ENCODE measurements around the gene BEND3. TPM values are rescaled to one million over a fixed set of nuclear protein-coding genes. Genes with fewer than 3 reads are reported as not detected.
"Not testable (repeated sequence)": the region's sequence is repeated elsewhere in the genome, so short reads cannot be mapped to it uniquely, and the experiment has no call there.

The BEND3 gene
- total RNA-seq, 1 donor from 2014 or later = 4.5 TPM

DNA sequence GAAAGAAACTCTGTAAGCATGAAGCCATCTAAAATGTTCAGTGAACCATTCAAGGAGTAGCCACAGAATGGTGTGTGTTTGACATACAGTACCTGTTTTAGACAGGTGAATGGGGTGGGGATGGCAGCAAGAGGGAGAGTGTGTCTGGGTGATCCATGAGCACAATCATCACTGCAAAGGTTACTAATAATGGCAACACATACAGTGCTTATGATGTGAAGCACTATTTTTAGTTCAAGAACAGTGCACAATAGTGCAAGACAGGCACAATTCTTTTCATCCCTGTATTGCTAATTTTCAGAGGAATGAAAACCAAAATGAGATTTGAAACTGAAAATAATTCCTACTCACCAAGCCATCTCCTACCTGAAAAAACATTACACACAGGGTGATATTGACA, 14.1 kb downstream of the BEND3 start:
- TF ChIP-seq, protein P1, sequence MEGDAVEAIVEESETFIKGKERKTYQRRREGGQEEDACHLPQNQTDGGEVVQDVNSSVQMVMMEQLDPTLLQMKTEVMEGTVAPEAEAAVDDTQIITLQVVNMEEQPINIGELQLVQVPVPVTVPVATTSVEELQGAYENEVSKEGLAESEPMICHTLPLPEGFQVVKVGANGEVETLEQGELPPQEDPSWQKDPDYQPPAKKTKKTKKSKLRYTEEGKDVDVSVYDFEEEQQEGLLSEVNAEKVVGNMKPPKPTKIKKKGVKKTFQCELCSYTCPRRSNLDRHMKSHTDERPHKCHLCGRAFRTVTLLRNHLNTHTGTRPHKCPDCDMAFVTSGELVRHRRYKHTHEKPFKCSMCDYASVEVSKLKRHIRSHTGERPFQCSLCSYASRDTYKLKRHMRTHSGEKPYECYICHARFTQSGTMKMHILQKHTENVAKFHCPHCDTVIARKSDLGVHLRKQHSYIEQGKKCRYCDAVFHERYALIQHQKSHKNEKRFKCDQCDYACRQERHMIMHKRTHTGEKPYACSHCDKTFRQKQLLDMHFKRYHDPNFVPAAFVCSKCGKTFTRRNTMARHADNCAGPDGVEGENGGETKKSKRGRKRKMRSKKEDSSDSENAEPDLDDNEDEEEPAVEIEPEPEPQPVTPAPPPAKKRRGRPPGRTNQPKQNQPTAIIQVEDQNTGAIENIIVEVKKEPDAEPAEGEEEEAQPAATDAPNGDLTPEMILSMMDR (IDR thresholded peaks at IDR 0.05) = no peak
- no peak overlapping the region for H3K4me3 Mint-ChIP-seq (ENCODE audit: unreplicated experiment)
- no peaks in the 10 kb centered on the region for H3K36me3 Mint-ChIP-seq (ENCODE audit: unreplicated experiment)
- H3K4me1 Mint-ChIP-seq (ENCODE audit: unreplicated experiment) = peaks cover 3% of the 10 kb centered on the region
- H3K27ac Mint-ChIP-seq (ENCODE audit: unreplicated experiment) = no peak overlapping the region
- no peak for DNase-seq (ENCODE audit: extremely low spot score, unreplicated experiment)
- H3K9me3 Mint-ChIP-seq (ENCODE audit: unreplicated experiment) = no peaks in the 10 kb centered on the region
- no peaks in the 10 kb centered on the region for H3K27me3 Mint-ChIP-seq (ENCODE audit: unreplicated experiment)

DNA sequence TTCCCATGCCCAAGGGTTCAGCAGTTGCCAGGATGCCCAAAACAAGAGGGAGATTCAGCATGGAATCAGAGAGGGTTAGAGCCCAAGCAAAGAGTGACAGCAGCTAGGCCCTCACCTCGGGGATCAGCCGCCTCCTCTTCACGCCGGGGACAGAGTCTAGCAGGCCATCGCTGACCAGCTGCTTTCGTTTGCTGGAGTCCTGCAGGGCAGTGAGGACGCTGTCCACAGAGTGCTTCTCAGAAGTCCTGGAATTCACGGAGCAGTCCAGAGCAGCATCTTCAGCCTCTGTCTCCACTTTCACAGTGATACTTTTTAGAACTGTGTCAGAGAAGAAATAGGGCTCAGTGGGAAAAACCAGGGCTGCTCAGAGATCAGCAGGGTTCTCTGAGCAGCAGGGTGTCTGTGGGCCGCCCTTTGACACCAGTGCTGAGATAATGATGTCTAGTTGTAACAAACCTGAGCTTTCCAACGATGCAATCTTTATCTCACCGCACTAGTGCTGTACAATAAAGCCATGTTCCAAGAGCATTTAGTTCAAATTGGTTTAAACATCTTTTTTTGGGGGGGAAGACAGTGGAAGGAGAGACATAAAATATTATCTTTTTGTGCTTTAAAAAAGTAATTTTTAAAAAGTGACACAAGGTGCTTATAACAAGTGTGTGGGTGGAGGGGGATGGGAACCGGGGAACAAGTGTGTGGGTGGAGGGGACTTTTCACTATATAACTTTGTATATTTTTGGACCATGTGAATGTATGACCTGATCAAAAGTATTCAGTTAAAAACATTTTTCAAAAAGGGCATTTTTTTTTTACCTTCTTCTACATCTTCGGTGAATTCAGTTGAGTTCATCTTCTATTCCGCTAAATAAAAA, 16.6 kb downstream of the BEND3 start:
- no peak overlapping the region for H3K4me3 Mint-ChIP-seq (ENCODE audit: unreplicated experiment)
- no peaks in the 10 kb centered on the region for H3K9me3 Mint-ChIP-seq (ENCODE audit: unreplicated experiment)
- H3K27ac Mint-ChIP-seq (ENCODE audit: unreplicated experiment) = no peak overlapping the region
- TF ChIP-seq, protein P1 (IDR thresholded peaks at IDR 0.05) = no peak
- DNase-seq (ENCODE audit: extremely low spot score, unreplicated experiment) = no peak
- peaks cover 3% of the 10 kb centered on the region for H3K4me1 Mint-ChIP-seq (ENCODE audit: unreplicated experiment)
- H3K36me3 Mint-ChIP-seq (ENCODE audit: unreplicated experiment) = peaks cover 3% of the 10 kb centered on the region
- no peaks in the 10 kb centered on the region for H3K27me3 Mint-ChIP-seq (ENCODE audit: unreplicated experiment)

DNA sequence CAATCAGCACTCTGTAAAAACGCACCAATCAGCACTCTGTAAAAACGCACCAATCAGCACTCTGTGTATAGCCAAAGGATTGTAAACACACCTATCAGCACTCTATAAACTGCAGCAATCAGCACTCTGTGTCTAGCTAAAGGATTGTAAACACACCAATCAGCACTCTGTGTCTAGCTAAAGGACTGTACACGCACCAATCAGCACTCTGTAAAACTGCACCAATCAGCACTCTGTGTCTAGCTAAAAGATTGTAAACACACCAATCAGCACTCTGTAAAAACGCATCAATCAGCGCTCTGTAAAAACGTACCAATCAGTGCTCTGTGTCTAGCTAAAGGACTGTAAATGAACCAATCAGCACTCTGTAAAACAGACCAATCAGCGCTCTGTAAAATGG, 30.9 kb downstream of the BEND3 start:
- peaks cover 19% of the 10 kb centered on the region for H3K36me3 Mint-ChIP-seq (ENCODE audit: unreplicated experiment)
- not testable (repeated sequence) for H3K4me1 Mint-ChIP-seq (ENCODE audit: unreplicated experiment)

DNA sequence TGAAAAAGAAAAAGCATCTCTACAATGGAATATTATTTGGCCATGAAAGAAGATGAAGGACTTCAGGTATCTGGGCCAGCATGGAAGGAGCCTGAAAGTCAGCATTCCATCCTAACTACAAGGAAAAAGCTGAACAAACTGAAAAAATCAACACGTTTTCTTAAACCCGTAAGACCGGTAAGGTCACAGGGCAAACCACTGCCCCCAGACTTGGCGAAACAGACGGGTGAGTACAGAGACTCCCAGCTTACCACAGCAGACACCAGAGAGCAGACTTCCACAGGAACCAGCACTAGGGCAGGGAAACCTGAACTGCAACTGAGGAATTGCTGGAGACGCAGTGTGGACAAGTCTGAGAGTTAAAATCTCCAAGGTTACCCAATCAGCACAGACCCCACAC, 31.4 kb downstream of the BEND3 start:
- no peak for DNase-seq (ENCODE audit: extremely low spot score, unreplicated experiment)
- H3K36me3 Mint-ChIP-seq (ENCODE audit: unreplicated experiment) = peaks cover 19% of the 10 kb centered on the region
- H3K27ac Mint-ChIP-seq (ENCODE audit: unreplicated experiment) = no peak overlapping the region
- H3K27me3 Mint-ChIP-seq (ENCODE audit: unreplicated experiment) = no peaks in the 10 kb centered on the region
- no peaks in the 10 kb centered on the region for H3K9me3 Mint-ChIP-seq (ENCODE audit: unreplicated experiment)
- TF ChIP-seq, protein P1 (IDR thresholded peaks at IDR 0.05) = no peak
- H3K4me3 Mint-ChIP-seq (ENCODE audit: unreplicated experiment) = no peak overlapping the region
- no peaks in the 10 kb centered on the region for H3K4me1 Mint-ChIP-seq (ENCODE audit: unreplicated experiment)

More for the DNA sequence above, 30.9 kb downstream of the BEND3 start:
- not testable (repeated sequence) for DNase-seq (ENCODE audit: extremely low spot score, unreplicated experiment); H3K4me3 Mint-ChIP-seq (ENCODE audit: unreplicated experiment); H3K9me3 Mint-ChIP-seq (ENCODE audit: unreplicated experiment); H3K27ac Mint-ChIP-seq (ENCODE audit: unreplicated experiment); H3K27me3 Mint-ChIP-seq (ENCODE audit: unreplicated experiment)

DNA sequence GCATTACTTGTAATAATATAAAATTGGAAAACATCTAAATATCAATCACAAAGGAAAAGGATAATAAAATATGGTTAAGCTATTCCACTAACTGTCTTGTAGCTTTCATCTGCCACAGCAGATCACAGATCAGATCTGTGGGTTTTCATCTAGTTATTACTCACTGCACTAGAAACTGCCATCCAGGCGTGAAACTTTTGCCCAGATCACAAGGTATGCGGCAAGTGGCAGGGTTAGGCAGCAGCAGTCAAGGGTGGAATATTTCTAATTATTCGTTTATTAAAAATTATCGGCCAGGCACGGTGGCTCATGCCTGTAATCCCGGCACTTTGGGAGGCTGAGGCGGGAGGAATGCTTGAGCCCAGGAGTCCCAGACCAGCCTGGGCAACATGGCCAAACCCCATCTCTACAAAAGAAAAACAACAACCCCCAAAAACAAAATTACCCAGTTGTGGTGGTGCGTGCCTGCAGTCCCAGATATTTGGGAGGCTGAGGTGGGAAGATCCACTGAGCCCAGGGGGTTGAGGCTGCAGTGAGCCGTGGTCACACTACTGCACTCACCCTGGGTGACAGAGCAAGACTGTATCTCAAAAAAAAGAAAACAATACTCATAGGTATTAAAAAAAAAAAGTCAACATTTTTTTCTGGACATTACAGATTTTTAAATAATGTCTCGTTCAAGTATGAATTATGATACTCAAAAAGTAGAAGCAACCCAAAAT, 32.1 kb downstream of the BEND3 start:
- Mint-ChIP-seq H3K36me3 (ENCODE audit: unreplicated experiment) (peaks cover 15% of the 10 kb centered on the region), H3K27me3 (ENCODE audit: unreplicated experiment) (no peaks in the 10 kb centered on the region), H3K4me1 (ENCODE audit: unreplicated experiment) (peaks cover under 1% of the 10 kb centered on the region), H3K4me3 (ENCODE audit: unreplicated experiment) (no peak overlapping the region), H3K27ac (ENCODE audit: unreplicated experiment) (no peak overlapping the region), H3K9me3 (ENCODE audit: unreplicated experiment) (no peaks in the 10 kb centered on the region)
- DNase-seq (ENCODE audit: extremely low spot score, unreplicated experiment) = no peak
- TF ChIP-seq, protein P1 (IDR thresholded peaks at IDR 0.05) = no peak

All from osteocyte (in vitro differentiated cells).